Fibroblast of pulmonary artery (primary cell): ENCODE measurements around the gene LRMDA.

Experiments
- DNase-seq: peaks from one replicate; pipeline ENCODE4 v3.0.0-alpha.2; 2010; ENCODE audit warnings: low read depth
- H3K4me3 ChIP-seq: replicated peaks from 2 replicates; pipeline ENCODE4 v1.5.1; 2011; ENCODE audit warnings: low read depth, mild to moderate bottlenecking, control low read depth, low read length, moderate library complexity
- CTCF ChIP-seq: IDR thresholded peaks from 2 replicates; pipeline ENCODE4 v1.5.1; 2011; ENCODE audit warnings: mild to moderate bottlenecking, control low read depth, low read length, inconsistent platforms; ENCODE audit errors: missing control alignments

The LRMDA gene

GRCh38 chr10:76230921-76231285, 799.5 kb downstream of the LRMDA start:
- TF ChIP-seq CTCF: no peak
- no peak overlapping the region for H3K4me3 ChIP-seq
- no peak for DNase-seq

- no peak for TF ChIP-seq CTCF
- no peak for DNase-seq
- H3K4me3 ChIP-seq: no peak overlapping the region
These were observed 800.0 kb downstream of the LRMDA start for GRCh38 chr10:76231286-76231934.

- no peak for DNase-seq
- H3K4me3 ChIP-seq: no peak overlapping the region
These were observed 803.2 kb downstream of the LRMDA start for GRCh38 chr10:76234499-76235226.

GRCh38 chr10:76236356-76236755, 804.9 kb downstream of the LRMDA start:
- no peak for TF ChIP-seq CTCF
- no peak for DNase-seq
- H3K4me3 ChIP-seq: no peak overlapping the region

More at GRCh38 chr10:76234499-76235226, 803.2 kb downstream of the LRMDA start:
- TF ChIP-seq CTCF: no peak

GRCh38 chr10:76242956-76243355, 811.5 kb downstream of the LRMDA start:
- no peak overlapping the region for H3K4me3 ChIP-seq
- no peak for DNase-seq
- TF ChIP-seq CTCF: no peak

GRCh38 chr10:76244061-76244686, 812.8 kb downstream of the LRMDA start:
- peak; percentile 39 for DNase-seq
- no peak for TF ChIP-seq CTCF
- no peak overlapping the region for H3K4me3 ChIP-seq
